Stimulated activated CD8-positive, alpha-beta memory T cell treated with anti-CD3 and anti-CD28 coated beads, Interleukin-15, amount 100 ng/mL, for 1 hour (primary cell): ENCODE data around the gene NSMF.
"Not testable (repeated sequence)": the region's sequence is repeated elsewhere in the genome, so short reads cannot be mapped to it uniquely, and the experiment has no call there.

Experiments
- DNase-seq: peaks from one replicate; pipeline ENCODE4 v3.0.0-alpha.2; 2020; ENCODE audit warnings: low read depth

NSMF gene

DNA sequence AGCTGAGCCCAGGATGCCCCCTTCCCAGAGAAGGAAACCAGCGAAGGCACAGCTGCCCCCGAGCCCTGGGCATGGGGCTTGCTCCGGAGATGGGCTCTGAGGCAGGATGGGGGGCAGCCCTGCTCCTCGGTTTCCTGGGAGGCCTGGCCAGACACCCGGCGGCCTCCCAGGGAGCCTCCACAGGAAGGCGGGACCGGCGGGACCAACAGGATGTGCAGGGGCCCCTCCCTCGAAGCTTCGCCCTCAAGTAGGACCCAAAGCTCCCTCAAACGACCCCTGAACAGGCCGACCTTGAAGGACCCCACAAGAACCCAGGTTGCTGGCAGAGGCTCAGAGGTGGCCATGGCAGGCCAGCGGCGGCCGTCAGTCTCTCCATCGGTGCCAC lies 47.9 kb downstream of the NSMF start:
- no peak for DNase-seq

DNA sequence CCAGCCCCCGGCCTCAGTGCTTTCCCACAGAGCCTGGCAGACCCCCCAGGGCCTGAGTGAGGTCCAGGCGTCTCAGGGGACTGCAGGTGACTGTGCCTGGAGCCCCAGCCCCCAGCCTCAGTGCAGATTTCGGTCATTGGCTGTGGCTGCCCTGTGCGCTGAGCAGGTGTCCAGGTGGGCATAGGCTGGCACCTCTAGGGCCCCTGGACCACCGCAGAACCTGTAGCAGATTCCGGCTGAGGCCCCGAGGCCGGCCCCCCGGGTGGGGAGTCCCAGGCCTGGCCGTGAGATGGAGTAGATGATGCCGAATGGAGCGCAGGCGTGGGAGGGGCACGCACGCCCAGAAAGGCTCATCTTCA lies 48.3 kb downstream of the NSMF start:
- DNase-seq = no peak

DNA sequence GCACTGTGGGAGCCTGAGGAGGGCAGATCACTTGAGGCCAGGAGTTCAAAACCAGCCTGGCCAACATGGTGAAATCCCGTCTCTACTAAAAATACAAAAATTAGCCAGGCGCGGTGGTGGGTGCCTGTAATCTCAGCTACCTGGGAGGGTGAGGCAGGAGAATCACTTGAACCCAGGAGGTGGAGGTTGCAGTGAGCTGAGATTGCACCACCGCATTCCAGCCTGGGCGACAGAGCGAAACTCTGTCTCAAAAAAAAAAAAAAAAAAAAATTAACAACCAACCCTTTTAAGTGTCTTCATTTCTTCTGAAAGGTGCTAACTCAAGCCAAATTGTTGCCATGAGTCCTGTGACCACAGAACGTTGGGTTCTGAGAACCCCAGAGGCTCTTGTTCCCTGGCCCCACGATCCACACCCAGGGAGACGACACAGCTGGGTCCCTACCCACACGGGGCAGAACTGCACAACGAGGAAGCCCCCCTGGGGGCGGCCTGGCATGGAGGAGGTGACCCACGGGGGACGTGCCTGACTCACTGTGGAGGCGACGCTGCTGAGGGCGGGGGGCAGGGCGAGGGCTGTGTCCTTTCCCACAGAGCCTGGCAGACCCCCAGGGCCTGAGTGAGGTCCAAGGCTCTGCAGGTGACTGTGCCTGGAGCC lies 48.8 kb downstream of the NSMF start:
- not testable (repeated sequence) for DNase-seq

DNA sequence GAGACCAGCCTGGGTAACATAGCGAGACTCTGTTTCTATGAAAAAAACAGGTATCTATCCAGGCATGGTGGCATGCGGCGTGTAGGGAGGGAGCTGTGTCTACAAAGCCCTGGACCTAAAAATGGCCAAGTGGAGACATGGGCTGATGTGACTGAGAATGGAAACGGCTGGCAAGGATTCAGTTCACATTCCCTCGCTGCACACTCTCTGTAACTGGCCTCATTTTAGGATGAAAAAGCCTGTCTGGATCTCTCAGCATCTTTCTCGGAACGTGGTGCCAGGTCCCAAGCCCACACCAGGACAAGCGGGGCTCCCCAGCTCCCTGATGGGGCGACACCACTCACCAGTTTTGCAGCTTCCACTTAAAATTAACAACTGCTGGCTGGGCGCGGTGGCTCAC lies 49.6 kb downstream of the NSMF start:
- DNase-seq = no peak

DNA sequence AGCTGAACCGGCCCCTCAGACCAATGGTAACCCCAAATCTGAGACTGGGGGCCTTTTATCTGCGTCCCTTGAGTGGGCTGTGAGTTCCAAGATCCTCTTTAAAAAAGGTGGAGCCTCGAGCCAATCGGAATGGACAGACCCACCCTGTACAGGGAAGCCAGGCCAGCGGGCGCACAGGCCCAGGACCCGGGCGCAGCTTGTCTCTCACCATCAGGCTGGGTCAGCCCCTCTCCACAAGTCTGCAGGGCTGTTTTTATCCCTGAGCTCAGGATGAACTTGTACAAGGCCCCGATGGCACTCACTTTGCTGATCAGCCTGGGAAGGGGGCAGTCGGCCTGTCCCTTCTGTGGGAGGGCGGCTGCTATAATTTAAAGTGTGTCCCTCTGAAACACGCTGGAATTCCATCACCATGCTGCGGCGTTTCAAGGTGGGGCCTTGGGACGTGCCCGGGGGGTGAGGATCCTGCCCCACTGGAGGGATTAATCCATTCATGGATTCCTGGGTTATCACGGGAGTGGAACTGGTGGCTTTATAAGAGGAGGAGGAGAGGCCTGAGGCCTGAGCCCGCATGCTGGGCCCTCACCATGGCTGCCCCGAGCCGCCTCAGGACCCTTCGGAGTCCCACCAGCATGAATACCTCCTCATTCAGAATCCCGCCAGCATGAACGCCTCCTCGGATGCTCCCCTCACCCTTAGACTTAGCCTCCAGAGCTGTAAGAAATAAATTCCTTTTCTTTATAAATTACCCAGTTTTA lies 50.3 kb downstream of the NSMF start:
- no peak for DNase-seq

DNA sequence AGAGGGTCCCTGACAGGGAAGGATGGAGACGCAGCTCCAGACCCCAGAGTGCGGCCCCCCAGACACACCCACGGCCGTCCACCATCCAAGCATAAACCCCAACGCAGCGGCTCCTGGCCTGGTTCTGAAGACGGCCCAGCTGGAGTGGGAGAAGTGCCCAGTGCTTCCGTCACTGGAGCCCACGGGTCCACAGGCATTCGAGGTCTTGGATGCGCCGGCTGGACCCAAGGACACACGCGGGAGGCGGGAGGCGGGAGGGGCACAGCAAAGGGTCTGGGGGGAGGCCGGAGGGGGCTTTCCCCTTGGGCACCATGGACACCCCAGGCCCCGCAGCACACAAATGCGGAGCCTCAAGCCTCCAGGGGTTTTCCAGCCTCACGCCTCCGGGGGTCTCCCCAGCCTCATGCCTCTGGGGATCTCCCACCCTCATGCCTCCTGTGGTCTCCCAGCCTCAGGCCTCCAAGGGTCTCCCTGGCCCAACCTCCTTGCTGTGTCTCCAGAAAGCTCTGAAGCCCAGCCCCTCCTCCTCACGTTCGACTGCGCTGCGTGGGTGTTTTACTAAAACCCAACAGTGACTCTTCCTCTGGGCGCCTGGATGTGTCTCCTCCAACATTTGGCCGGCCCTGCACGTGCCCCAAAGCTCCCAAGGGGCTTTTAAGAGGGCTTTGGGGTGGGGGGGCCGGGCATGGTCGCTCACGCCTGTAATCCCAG lies 51.4 kb downstream of the NSMF start:
- no peak for DNase-seq

DNA sequence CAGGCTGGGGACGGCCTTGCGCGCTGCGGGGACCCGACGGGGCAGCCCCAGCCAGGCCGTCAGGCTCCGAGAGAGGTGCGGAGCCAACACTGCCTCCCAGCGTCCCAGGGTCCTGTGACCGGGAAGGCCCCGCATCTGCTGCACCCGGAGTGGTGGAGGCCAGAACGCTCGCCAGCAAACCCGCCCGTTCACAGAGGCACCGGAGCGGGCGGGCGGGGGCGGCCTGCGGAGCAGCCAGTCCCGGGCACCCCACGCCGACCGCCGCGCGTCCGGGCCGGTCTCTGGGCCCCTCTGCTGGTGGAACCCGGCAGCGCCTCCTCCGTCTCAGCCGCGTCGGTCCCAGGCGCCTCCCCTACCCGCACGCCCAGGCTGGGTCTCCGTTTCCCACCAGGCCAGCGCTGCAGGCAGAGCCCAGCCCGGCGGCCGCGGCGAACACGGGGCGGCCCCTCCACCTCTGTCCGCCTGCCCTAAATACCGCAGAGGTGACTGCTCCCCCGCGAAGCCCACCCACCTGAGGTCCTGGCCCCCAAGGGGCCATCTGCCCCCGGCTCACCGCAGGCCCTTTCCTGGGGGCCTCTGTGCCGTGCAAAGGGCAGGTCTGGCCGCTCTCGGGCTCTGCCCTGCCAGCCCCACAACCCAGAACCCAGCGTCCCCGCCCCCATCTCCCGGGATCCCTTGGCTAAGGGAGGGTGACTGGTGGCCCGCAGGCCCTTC lies 52.1 kb downstream of the NSMF start:
- no peak for DNase-seq

DNA sequence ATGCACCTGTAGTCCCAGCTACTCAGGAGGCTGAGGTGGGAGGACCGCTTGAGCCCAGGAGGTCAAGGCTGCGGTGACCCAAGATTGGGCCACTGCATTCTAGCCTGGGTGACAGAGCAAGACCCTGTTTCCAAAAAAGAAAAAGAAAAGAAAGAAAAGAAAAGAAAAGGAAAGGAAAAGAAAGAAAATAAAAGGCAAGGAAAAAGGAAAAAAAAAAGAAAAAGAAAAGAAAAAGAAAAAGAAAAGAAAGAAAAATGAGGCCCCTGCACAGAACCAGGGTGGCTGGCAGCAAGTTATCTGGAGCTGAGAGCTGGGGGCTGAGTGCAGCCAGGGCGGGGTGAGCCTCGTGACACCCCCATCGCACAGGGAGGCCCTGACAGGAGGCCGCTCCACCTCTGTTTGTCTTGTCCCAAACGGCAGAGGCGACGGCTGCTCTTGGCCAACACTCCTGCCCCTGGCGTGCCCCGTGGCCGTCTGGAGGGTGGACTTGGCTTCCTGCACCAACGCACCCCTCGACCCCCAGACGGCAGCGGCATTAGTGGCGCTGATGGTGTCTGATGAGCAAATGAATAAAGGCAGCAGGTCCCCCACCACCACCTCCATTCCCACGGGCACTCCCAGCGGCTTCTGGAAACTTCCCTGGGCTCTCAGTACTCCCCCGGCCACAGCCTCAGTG lies 52.9 kb downstream of the NSMF start:
- DNase-seq = no peak

DNA sequence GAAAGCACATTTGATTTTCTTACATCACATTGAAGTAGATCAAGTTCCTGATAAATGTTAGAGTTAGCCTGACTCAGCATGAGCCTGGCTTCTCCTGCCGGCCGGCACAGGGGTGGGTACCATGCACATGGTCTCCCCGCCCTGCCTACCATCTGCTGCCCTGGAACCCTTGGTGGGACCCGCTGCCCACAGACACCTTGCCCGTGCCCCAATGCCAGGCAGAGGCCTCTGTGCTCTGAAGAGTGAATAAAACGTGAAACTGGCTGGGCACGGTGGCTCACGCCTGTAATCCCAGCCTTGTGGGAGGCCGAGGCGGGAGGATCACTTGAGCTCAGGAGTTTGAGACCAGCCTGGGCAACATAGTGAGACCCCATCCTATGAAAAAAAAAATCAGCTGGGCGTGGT lies 53.5 kb downstream of the NSMF start:
- no peak for DNase-seq

DNA sequence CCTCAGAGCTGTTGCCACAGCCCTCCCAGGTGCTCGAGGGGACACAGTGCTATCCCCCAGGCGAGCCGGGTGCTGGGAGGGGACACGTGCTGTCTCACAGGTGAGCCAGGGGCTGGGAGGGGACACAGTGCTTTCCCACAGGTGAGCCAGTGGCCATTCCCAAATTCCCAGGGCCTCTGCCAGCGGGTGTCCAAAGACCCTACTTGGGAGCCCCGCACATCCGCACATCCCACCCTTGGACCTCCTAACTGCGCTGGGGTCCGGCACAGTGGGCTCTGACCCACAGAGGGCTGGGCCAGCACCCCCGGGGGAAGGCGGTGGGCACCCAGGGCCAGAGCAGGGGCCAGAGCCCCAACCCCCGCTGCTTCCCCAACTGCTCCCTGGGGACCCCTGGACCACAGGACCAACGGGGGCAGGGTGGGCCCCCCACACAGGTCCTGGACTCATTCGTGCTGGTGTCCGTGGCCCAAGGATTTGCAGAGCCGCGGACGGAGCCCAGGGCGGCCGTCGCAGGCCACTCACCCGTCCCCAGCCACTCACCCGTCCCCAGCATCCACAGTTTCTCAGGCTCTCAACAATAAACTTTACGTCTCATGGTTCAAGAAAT lies 54.1 kb downstream of the NSMF start:
- no peak for DNase-seq

DNA sequence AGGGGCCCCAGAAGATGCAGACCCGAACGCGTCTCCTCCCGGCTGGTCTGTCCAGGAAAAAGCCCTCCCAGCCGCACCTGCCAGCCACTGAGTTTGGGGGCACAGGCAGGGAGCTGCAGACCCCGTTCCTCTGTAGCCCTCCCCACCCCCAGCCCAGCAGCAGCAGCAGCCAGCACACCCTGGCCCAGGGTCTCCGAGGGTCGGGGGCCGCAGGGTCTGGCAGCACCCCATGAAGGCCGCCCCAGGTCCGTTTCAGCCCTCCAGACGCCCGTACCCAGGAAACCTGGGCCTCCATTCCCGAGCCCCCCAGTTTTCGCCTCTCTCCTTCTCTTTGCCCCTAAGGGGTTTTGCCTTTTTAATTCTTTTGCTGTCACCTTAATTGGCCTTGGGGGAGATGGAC lies 55.9 kb downstream of the NSMF start:
- no peak for DNase-seq

DNA sequence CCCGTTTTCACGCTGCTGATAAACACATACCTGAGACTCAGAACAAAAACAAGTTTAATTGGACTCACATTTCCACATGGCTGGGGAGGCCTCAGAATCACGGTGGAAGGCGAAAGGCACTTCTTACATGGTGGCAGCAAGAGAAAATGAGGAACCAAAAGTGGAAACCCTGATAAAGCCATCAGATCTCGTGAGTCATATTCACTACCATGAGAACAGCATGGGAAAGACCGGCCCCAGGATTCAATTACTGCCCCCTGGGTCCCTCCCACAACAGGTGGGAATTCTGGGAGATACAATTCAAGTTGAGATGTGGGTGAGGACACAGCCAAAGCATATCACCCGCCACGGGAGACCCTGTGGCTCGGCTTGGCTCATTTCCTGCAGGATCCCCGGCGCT lies 56.4 kb downstream of the NSMF start:
- no peak for DNase-seq

DNA sequence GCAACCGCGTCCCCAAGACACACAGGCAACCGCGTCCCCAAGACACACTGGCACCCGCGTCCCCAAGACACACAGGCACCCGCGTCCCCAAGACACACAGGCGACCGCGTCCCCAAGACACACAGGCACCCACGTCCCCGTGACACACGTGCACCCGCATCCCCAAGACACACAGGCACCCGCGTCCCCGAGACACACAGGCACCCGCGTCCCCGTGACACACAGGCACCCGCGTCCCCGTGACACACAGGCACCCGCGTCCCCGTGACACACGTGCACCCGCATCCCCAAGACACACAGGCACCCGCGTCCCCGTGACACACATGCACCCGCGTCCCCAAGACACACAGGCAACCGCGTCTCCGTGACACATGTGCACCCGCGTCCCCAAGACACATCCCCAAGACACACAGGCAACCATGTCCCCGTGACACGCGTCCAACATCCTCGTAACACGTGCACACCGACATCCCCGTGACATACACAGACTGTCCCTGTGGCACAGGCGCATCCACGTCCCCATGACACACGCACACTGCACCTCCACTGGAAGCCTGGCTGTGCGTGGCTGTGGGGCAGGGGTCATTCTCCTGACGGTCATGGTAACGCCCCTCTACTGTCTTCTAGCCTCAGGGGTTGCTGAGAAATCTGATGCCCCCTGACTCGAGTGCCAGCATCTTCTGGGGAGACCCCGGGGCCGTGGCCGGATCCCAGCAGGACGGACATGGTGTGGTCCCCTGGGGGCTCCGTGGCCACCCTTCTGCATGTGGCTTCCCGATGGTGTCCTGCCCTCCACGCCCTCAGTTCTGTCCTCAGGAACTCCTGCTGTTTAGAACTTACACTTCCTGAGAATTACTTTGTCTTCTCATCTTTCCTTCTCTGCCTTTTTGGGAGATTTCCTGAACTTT lies 60.3 kb downstream of the NSMF start:
- DNase-seq = no peak

DNA sequence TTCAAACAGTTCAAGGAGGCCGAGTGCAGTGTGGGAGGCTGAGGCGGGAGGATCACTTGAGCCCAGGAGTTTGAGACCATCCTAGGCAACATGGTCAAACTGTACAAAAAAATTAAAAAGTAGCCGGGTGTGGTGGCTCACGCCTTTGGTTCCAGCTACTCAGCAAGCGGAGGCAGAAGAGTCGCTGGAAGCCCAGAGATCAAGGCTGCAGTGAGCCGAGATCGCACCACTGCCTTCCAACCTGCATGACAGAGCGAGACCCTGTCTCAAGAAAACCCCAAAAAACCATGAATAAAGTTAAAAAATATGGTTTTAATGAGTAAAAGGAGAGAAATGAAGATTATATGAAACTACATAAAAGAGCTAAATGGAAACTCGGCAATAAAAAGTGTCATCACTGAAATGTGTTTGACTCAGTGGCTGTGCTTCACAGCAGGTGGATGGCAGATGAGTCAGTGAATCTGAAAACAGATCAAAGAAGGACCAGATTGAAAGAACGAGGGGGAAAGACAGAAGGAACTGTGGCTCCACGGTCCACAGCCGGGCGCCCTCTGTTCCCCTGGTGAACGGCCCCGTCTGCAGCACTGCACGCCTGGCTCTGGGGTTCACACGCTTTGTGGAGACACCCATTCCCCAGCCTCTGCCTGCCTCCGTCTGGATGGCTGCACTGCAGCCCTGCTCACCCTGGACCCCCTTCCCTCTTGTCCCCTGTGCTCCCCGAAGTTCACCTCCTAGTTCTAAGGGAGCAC lies 61.3 kb downstream of the NSMF start:
- DNase-seq = no peak
